NCI-H748 (cell line): ENCODE data around the gene LRP1B.
A peak's percentile ranks its signal among the peaks of the same experiment; 100 is the strongest.

Experiments
- DNase-seq: peaks from one replicate; lab custom pipeline; 2025; ENCODE audit not compliant: unreplicated experiment; lab: John Stamatoyannopoulos, UW

Gene LRP1B

GRCh38 chr2:141599721-141600120, 531.1 kb downstream of the LRP1B start:
- DNase-seq = no peak

GRCh38 chr2:141598982-141599381, 531.8 kb downstream of the LRP1B start:
- DNase-seq = no peak

- DNase-seq = no peak
Measured at GRCh38 chr2:141595316-141595920, 535.4 kb downstream of the LRP1B start.

GRCh38 chr2:141591787-141592186, 539.0 kb downstream of the LRP1B start:
- no peak for DNase-seq

- DNase-seq = no peak
Measured at GRCh38 chr2:141590620-141591019, 540.2 kb downstream of the LRP1B start.

- DNase-seq = no peak
Measured at GRCh38 chr2:141589314-141589713, 541.5 kb downstream of the LRP1B start.

- no peak for DNase-seq
Measured at GRCh38 chr2:141586985-141587384, 543.8 kb downstream of the LRP1B start.

- DNase-seq = peak; percentile 42
Measured at GRCh38 chr2:141582213-141582612, 548.6 kb downstream of the LRP1B start.

- DNase-seq = no peak
Measured at GRCh38 chr2:141579071-141579470, 551.7 kb downstream of the LRP1B start.

- no peak for DNase-seq
Measured at GRCh38 chr2:141570474-141571131, 560.2 kb downstream of the LRP1B start.

- DNase-seq = no peak
Measured at GRCh38 chr2:141569941-141570340, 560.9 kb downstream of the LRP1B start.

GRCh38 chr2:141565597-141565996, 565.2 kb downstream of the LRP1B start:
- DNase-seq = no peak

- DNase-seq = no peak
Measured at GRCh38 chr2:141560723-141561122, 570.1 kb downstream of the LRP1B start.

GRCh38 chr2:141557329-141558095, 573.3 kb downstream of the LRP1B start:
- no peak for DNase-seq

GRCh38 chr2:141555876-141556470, 574.8 kb downstream of the LRP1B start:
- DNase-seq = no peak

- peak; percentile 66 for DNase-seq
Measured at GRCh38 chr2:141554810-141555209, 576.0 kb downstream of the LRP1B start.

- DNase-seq = no peak
Measured at GRCh38 chr2:141534666-141535362, 596.0 kb downstream of the LRP1B start.

- no peak for DNase-seq
Measured at GRCh38 chr2:141529659-141530058, 601.2 kb downstream of the LRP1B start.

- no peak for DNase-seq
Measured at GRCh38 chr2:141528990-141529389, 601.8 kb downstream of the LRP1B start.

- no peak for DNase-seq
Measured at GRCh38 chr2:141526760-141527159, 604.1 kb downstream of the LRP1B start.

GRCh38 chr2:141524777-141525176, 606.0 kb downstream of the LRP1B start:
- DNase-seq = no peak
